GM23248 (cell line): Measurements from ENCODE around the gene IMPDH1.

Source experiments
- EZH2 ChIP-seq: fragments of 200-600 bp; sonication (generic); IDR thresholded peaks from 2 replicates; pipeline ENCODE4 v1.6.1; 2018; ENCODE audit warnings: antibody characterized with exemption, mild to moderate bottlenecking; ENCODE audit not compliant: insufficient read depth, poor library complexity, severe bottlenecking
- EZH2phosphoT487 ChIP-seq: fragments of 200-600 bp; sonication (generic); IDR thresholded peaks from 2 replicates; pipeline ENCODE4 v1.6.1; 2018; ENCODE audit warnings: antibody characterized with exemption, moderate library complexity, mild to moderate bottlenecking, low read depth; ENCODE audit not compliant: insufficient read depth

- TF ChIP-seq EZH2 (no peak), EZH2phosphoT487 (no peak)
These were observed 15.0 kb upstream of the IMPDH1 start for GRCh38 chr7:128424686-128425275.
